ENCODE data around the gene CARD18. TPM values are rescaled to one million over a fixed set of nuclear protein-coding genes. Genes with fewer than 3 reads are reported as not detected.
"Not testable (repeated sequence)": the region's sequence is repeated elsewhere in the genome, so short reads cannot be mapped to it uniquely, and the experiment has no call there.

The CARD18 gene
- polyA plus RNA-seq, 6 donors from 2014 or later = not detected

- no peak overlapping the region for H3K4me3 Mint-ChIP-seq
- H3K27me3 Mint-ChIP-seq = peaks cover 6 to 25% (median 12%) of the 10 kb centered on the region in 3 donors
- DNase-seq (no peak), ATAC-seq (ENCODE audit: low read depth in 2 of 2) (no peak)
- H3K9me3 Mint-ChIP-seq = peaks cover 0 to 5% (median 2%) of the 10 kb centered on the region in 7 donors
- H3K27ac Mint-ChIP-seq = peak overlapping the region in 1 of 6 donors; percentile 13
- peaks cover 15 to 18% (median 16%) of the 10 kb centered on the region in 3 donors for H3K4me1 Mint-ChIP-seq
- H3K36me3 Mint-ChIP-seq = no peaks in the 10 kb centered on the region
These were observed 28.2 kb downstream of the CARD18 start for GRCh38 chr11:105111145-105111944.

DNA sequence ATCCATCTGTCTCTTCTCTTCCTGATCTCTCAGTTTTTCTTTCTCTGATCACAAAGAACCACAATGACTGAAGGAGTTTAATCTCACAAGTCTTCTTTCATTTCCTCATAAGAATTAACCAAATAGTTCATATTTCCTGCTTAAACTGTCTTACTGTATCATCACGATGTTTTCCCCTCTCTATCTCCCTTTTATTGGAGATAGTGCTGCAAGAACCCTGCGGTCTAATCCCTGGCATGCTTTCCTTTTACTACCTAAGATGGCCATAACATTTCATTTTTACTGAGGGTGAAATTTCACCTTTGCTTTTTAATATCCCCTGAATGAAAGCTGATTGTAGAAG, 28.9 kb downstream of the CARD18 start:
- Mint-ChIP-seq H3K36me3 (no peaks in the 10 kb centered on the region), H3K27me3 (peaks cover 6 to 25% (median 9%) of the 10 kb centered on the region in 3 donors), H3K27ac (peak overlapping the region in 1 of 6 donors; percentile 13), H3K4me3 (peak overlapping the region in 3 of 8 donors; percentile 0 to 64 (median 29)), H3K9me3 (peaks cover 0 to 5% (median 0%) of the 10 kb centered on the region in 7 donors), H3K4me1 (peaks cover 15 to 18% (median 16%) of the 10 kb centered on the region in 3 donors)
- no peak for ATAC-seq (ENCODE audit: low read depth in 2 of 2)
- DNase-seq = no peak

GRCh38 chr11:105109855-105110687, 29.5 kb downstream of the CARD18 start:
- DNase-seq (no peak), ATAC-seq (ENCODE audit: low read depth in 2 of 2) (no peak)
- Mint-ChIP-seq H3K9me3 (peaks cover 0 to 5% (median 4%) of the 10 kb centered on the region in 7 donors), H3K36me3 (no peaks in the 10 kb centered on the region), H3K27me3 (peaks cover 6 to 25% (median 9%) of the 10 kb centered on the region in 3 donors), H3K4me1 (peaks cover 15 to 18% (median 16%) of the 10 kb centered on the region in 3 donors), H3K4me3 (peak overlapping the region in 4 of 8 donors; percentile 2 to 64 (median 30)), H3K27ac (no peak overlapping the region)

DNA sequence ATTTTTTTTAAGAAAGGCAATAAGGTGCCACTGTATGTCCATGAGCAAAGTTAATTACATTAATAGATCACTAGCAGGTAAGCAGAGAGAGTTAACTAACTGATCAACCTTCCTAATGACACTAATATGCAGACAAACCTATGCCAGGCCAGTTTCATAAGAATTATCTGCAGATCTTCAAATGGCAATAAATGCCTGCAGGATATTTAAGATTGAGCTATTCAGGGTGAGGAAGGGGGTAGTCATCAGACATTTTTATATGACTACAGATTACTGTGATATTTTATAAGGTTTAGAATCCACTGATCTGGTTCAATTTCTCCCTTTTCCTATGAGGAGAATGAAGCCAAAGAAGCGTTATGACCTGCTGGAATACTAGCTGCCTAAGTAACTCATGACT, 30.2 kb downstream of the CARD18 start:
- peaks cover 15 to 18% (median 16%) of the 10 kb centered on the region in 3 donors for H3K4me1 Mint-ChIP-seq
- ATAC-seq (ENCODE audit: low read depth in 2 of 2) (no peak), DNase-seq (no peak)
- no peaks in the 10 kb centered on the region for H3K36me3 Mint-ChIP-seq
- no peak overlapping the region for H3K4me3 Mint-ChIP-seq
- peaks cover 0 to 7% (median 4%) of the 10 kb centered on the region in 7 donors for H3K9me3 Mint-ChIP-seq
- H3K27ac Mint-ChIP-seq = no peak overlapping the region
- H3K27me3 Mint-ChIP-seq = peaks cover 6 to 25% (median 9%) of the 10 kb centered on the region in 3 donors

GRCh38 chr11:105108247-105108646, 31.3 kb downstream of the CARD18 start:
- no peak for ATAC-seq (ENCODE audit: low read depth in 2 of 2)
- H3K27me3 Mint-ChIP-seq = peaks cover 6 to 25% (median 9%) of the 10 kb centered on the region in 3 donors
- H3K4me1 Mint-ChIP-seq = peaks cover 15 to 18% (median 16%) of the 10 kb centered on the region in 3 donors
- no peak overlapping the region for H3K4me3 Mint-ChIP-seq
- H3K27ac Mint-ChIP-seq = no peak overlapping the region
- H3K36me3 Mint-ChIP-seq = no peaks in the 10 kb centered on the region
- no peak for DNase-seq
- H3K9me3 Mint-ChIP-seq = peaks cover 0 to 7% (median 3%) of the 10 kb centered on the region in 7 donors

DNA sequence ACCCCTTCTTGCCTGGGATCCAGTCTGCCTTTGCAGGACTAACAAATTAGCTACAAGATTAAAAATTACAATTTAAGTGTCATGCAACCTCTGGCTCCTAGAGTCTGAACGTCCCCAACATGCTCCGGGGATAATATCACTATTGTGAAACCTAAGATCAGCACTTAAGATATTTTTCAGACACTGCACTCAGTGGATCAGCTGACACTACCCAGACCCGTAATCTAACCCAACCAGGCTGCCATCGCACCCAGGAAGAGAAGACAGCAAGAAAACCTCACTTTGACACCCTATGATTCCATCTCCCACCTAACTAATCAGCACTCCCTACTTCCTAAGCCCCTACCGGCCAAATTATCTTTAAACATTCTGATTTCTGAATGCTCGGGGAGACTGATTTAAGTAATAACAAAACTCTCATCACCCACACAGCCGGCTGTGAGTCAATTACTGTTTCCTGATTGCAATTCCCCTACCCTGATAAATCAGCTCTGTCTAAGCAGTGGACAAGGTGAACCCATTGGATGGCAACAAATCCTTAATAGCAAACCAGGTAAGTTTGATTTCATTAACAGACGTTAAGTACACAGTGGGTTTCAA, 32.2 kb downstream of the CARD18 start:
- not testable (repeated sequence) for H3K36me3 Mint-ChIP-seq; H3K9me3 Mint-ChIP-seq; DNase-seq; ATAC-seq (ENCODE audit: low read depth in 2 of 2); H3K27ac Mint-ChIP-seq; H3K4me3 Mint-ChIP-seq
- Mint-ChIP-seq H3K27me3 (peaks cover 4 to 17% (median 6%) of the 10 kb centered on the region in 3 donors), H3K4me1 (peaks cover 15 to 18% (median 16%) of the 10 kb centered on the region in 3 donors)

DNA sequence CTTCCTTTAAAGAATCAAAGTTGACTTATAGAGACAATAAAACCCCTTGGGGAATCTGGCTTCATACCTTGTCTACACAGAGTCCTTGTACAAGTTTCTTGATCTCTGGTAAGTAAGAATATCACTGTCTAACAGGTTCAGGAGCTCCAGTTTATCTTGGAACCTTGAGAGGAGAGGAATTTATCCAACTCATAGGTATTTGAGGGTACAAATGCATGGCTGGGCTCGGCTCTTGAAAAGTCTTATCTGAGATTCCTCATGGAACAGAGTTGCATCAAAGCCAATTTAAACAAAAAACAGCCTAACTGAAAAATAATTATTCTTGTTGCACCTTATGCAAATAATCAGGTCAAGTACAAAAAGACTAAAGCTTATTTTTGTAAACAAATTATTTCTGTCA, 33.4 kb downstream of the CARD18 start:
- H3K27me3 Mint-ChIP-seq = peaks cover 4 to 14% (median 6%) of the 10 kb centered on the region in 3 donors
- no peak overlapping the region for H3K27ac Mint-ChIP-seq
- no peak for DNase-seq
- H3K9me3 Mint-ChIP-seq = peaks cover 0 to 7% (median 3%) of the 10 kb centered on the region in 7 donors
- no peaks in the 10 kb centered on the region for H3K36me3 Mint-ChIP-seq
- H3K4me1 Mint-ChIP-seq = peaks cover 17 to 18% (median 18%) of the 10 kb centered on the region in 3 donors
- no peak overlapping the region for H3K4me3 Mint-ChIP-seq
- ATAC-seq (ENCODE audit: low read depth in 2 of 2) = no peak

GRCh38 chr11:105104292-105104691, 35.3 kb downstream of the CARD18 start:
- DNase-seq (no peak), ATAC-seq (ENCODE audit: low read depth in 2 of 2) (no peak)
- no peak overlapping the region for H3K4me3 Mint-ChIP-seq
- peaks cover 0 to 7% (median 3%) of the 10 kb centered on the region in 7 donors for H3K9me3 Mint-ChIP-seq
- peaks cover 3 to 5% (median 4%) of the 10 kb centered on the region in 3 donors for H3K4me1 Mint-ChIP-seq
- H3K27me3 Mint-ChIP-seq = peaks cover 4 to 8% (median 6%) of the 10 kb centered on the region in 3 donors
- no peak overlapping the region for H3K27ac Mint-ChIP-seq
- no peaks in the 10 kb centered on the region for H3K36me3 Mint-ChIP-seq

DNA sequence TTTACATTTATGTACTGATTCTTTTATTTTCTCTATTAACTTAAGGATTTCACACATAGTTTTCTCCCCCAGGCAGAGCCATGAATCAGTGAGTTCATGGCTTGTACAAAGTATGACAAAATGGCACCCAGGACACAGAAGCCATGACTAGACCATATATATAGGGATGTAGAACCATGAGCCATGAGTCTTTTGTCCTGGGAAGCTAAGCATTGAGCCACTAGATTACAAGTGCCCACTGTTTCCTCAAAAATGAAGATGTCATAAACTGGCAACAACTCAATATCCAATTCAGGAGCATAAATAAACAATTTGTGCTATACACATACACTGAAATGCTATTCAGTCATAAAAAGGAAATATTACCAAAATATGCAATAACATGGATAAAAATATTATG, 36.2 kb downstream of the CARD18 start:
- Mint-ChIP-seq H3K9me3 (peaks cover 0 to 7% (median 3%) of the 10 kb centered on the region in 7 donors), H3K36me3 (no peaks in the 10 kb centered on the region), H3K4me3 (no peak overlapping the region), H3K27ac (no peak overlapping the region), H3K4me1 (peaks cover 3 to 5% (median 3%) of the 10 kb centered on the region in 3 donors), H3K27me3 (peaks cover 4 to 12% (median 6%) of the 10 kb centered on the region in 3 donors)
- ATAC-seq (ENCODE audit: low read depth in 2 of 2) (no peak), DNase-seq (no peak)

GRCh38 chr11:105102079-105102581, 37.4 kb downstream of the CARD18 start:
- H3K27me3 Mint-ChIP-seq; H3K4me1 Mint-ChIP-seq; H3K36me3 Mint-ChIP-seq; DNase-seq; H3K4me3 Mint-ChIP-seq; H3K27ac Mint-ChIP-seq; ATAC-seq (ENCODE audit: low read depth in 2 of 2); H3K9me3 Mint-ChIP-seq: not testable (repeated sequence)

DNA sequence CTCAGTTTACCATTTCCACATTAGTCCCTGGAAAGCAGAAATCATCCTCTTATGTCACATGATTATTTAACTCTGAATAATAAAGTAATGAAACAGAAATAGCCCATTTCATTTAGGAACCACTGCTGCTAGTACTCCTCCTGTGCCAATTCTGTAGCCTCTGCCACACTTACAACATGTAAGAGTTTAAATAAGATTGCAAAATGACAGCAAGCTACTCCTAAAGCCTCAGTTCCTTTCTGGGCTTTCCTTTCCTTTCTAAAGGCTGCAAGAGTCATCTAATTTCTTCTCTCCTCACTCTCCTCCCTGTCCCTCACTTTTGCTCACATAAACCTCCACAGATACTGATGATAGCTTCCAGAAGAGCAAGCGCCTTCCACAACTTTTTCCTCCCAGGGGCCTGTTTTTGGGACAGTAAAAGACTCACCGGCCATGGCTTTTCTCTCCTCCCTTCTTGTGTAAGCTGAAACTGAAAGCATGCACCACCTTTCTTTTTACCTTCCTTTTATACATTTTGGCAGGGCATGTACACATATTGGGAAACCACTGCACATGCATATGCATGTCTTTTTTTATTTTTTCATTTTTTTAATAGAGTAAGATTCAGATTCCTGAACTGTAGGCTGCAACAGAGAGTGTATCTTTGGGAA, 38.5 kb downstream of the CARD18 start:
- Mint-ChIP-seq H3K4me1 (peaks cover 0 to 5% (median 3%) of the 10 kb centered on the region in 3 donors), H3K27ac (no peak overlapping the region), H3K27me3 (peaks cover 0 to 7% (median 0%) of the 10 kb centered on the region in 3 donors), H3K4me3 (no peak overlapping the region), H3K36me3 (no peaks in the 10 kb centered on the region), H3K9me3 (peaks cover 0 to 7% (median 0%) of the 10 kb centered on the region in 7 donors)
- DNase-seq = no peak
- ATAC-seq (ENCODE audit: low read depth in 2 of 2) = no peak

DNA sequence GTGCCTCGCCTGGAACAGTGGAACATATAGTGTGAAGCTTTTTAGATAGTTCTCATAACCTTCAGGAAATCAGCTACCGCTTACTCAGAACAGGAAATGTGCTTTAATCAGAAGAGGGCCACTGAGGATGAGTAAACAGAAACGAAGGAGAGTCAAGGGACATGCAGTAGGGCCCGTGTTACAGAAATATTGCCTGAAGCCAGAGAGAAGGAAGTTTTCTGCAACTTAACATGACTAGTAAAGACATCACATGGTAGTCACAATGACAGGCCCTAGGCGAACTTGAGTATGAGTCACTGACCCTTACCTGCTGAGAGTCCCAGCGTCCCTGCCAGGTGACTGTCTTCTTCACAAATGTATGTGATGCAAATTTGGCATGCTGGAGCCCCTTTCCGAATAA, 39.4 kb downstream of the CARD18 start:
- H3K4me3 Mint-ChIP-seq = no peak overlapping the region
- ATAC-seq (ENCODE audit: low read depth in 2 of 2) (no peak), DNase-seq (no peak)
- peaks cover 0 to 5% (median 3%) of the 10 kb centered on the region in 3 donors for H3K4me1 Mint-ChIP-seq
- no peaks in the 10 kb centered on the region for H3K36me3 Mint-ChIP-seq
- H3K9me3 Mint-ChIP-seq = peaks cover 0 to 5% (median 0%) of the 10 kb centered on the region in 7 donors
- no peak overlapping the region for H3K27ac Mint-ChIP-seq
- peaks cover 0 to 7% (median 0%) of the 10 kb centered on the region in 3 donors for H3K27me3 Mint-ChIP-seq

Measured in naive B cell (primary cell).